Liver (tissue), 9 donors: ENCODE measurements around the gene HIPK2. TPM values are rescaled to one million over a fixed set of nuclear protein-coding genes. Genes with fewer than 3 reads are reported as not detected.
A peak's percentile ranks its signal among the peaks of the same experiment; 100 is the strongest.

Source experiments
- DNase-seq: peaks from one replicate; pipeline ENCODE4 v3.0.0-alpha.2; 2017; ENCODE audit warnings: low spot score
- H3K27ac ChIP-seq, 2 donors: one replicate each; pipeline ENCODE4 v1.7.0; 2013; ENCODE audit warnings: inconsistent platforms in 2 of 2, low read length in 2 of 2, control low read depth in 1 of 2, low read depth in 1 of 2, mild to moderate bottlenecking in 1 of 2
- H3K27me3 ChIP-seq, 4 donors: one replicate each; pipeline versions ENCODE4 v1.6.1 to v1.7.0; 2013; ENCODE audit warnings: low read length in 3 of 4, inconsistent platforms in 1 of 4, mild to moderate bottlenecking in 1 of 4, moderate library complexity in 1 of 4; ENCODE audit not compliant: control insufficient read depth in 4 of 4, insufficient read depth in 4 of 4
- H3K36me3 ChIP-seq, 4 donors: one replicate each; pipeline versions ENCODE4 v1.6.1 to v1.7.0; 2013; ENCODE audit warnings: low read length in 3 of 4, mild to moderate bottlenecking in 3 of 4, low read depth in 1 of 4, moderate library complexity in 1 of 4; ENCODE audit not compliant: control insufficient read depth in 4 of 4, insufficient read depth in 3 of 4
- H3K4me1 ChIP-seq, 4 donors: one replicate each; pipeline versions ENCODE4 v1.6.1 to v1.7.0; 2013; ENCODE audit warnings: low read length in 3 of 4, mild to moderate bottlenecking in 3 of 4, moderate library complexity in 1 of 4; ENCODE audit not compliant: control insufficient read depth in 4 of 4, insufficient read depth in 4 of 4
- H3K4me3 ChIP-seq, 3 donors: one replicate each; pipeline versions ENCODE4 v1.6.1 to v1.7.0; 2013; ENCODE audit warnings: low read length in 3 of 3, control low read depth in 1 of 3, low read depth in 1 of 3, mild to moderate bottlenecking in 1 of 3
- H3K9ac ChIP-seq, 2 donors: one replicate each; pipeline ENCODE4 v1.7.0; 2013; ENCODE audit warnings: low read length in 2 of 2, mild to moderate bottlenecking in 2 of 2, moderate library complexity in 2 of 2, control low read depth in 1 of 2, low read depth in 1 of 2
- H3K9me3 ChIP-seq, 4 donors: one replicate each; pipeline versions ENCODE4 v1.6.1 to v1.7.0; 2013; ENCODE audit warnings: low read length in 3 of 4; ENCODE audit not compliant: control insufficient read depth in 4 of 4
- EGR1 ChIP-seq, 2 donors: IDR thresholded peaks; 2 replicates each; pipeline ENCODE4 v1.6.1; 2016 to 2018; ENCODE audit warnings: antibody characterized with exemption in 2 of 2, low read depth in 2 of 2
- FOXA2 ChIP-seq: IDR thresholded peaks from 2 replicates; pipeline ENCODE4 v1.6.1; 2016; ENCODE audit warnings: antibody characterized with exemption
- GABPA ChIP-seq, 2 donors: IDR thresholded peaks in 1 of 2; conservative IDR thresholded peaks in 1 of 2; 2 replicates each; pipeline ENCODE4 v1.6.1; 2016; ENCODE audit warnings: antibody characterized with exemption in 2 of 2, mild to moderate bottlenecking in 1 of 2, moderate library complexity in 1 of 2
- HNF4A ChIP-seq, 2 donors: conservative IDR thresholded peaks; 2 replicates each; pipeline ENCODE4 v1.6.1; 2016; ENCODE audit warnings: antibody characterized with exemption in 2 of 2, mild to moderate bottlenecking in 2 of 2
- HNF4G ChIP-seq: IDR thresholded peaks from 2 replicates; pipeline ENCODE4 v1.6.1; 2016; ENCODE audit warnings: antibody characterized with exemption
- JUND ChIP-seq, 2 donors: IDR thresholded peaks; 2 replicates each; pipeline ENCODE4 v1.6.1; 2016; ENCODE audit warnings: antibody characterized with exemption in 2 of 2
- NR2F2 ChIP-seq: IDR thresholded peaks from 2 replicates; pipeline ENCODE4 v1.6.1; 2016; ENCODE audit warnings: antibody characterized with exemption
- RAD21 ChIP-seq, 2 donors: IDR thresholded peaks; 2 replicates each; pipeline ENCODE4 v1.6.1; 2016; ENCODE audit warnings: antibody characterized with exemption in 2 of 2, mild to moderate bottlenecking in 2 of 2
- RXRA ChIP-seq, 2 donors: IDR thresholded peaks; 2 replicates each; pipeline ENCODE4 v1.6.1; 2017 to 2018; ENCODE audit warnings: antibody characterized with exemption in 2 of 2, mild to moderate bottlenecking in 1 of 2
- SP1 ChIP-seq: IDR thresholded peaks from 2 replicates; pipeline ENCODE4 v1.6.1; 2018; ENCODE audit warnings: antibody characterized with exemption, mild to moderate bottlenecking
- TAF1 ChIP-seq: conservative IDR thresholded peaks from 2 replicates; pipeline ENCODE4 v1.6.1; 2016; ENCODE audit warnings: antibody characterized with exemption, mild to moderate bottlenecking
- YY1 ChIP-seq: IDR thresholded peaks from 2 replicates; pipeline ENCODE4 v1.6.1; 2016; ENCODE audit warnings: antibody characterized with exemption, mild to moderate bottlenecking
- WGBS: extraction: QIAGEN DNeasy Blood & Tissue Kit; methylation state at CpG from one replicate; pipeline ENCODE4 v1.1.7; 2013; 5-methylcytosine and 5-hydroxymethylcytosine counted together
- polyA plus RNA-seq, 2 donors: library from polyadenylated mRNA; stranded (reverse) in 1 of 2; unstranded in 1 of 2; fragments of 200-250 nt in 1 of 2; fragments of >200 nt in 1 of 2; fragmentation: Nextera tagmentation in 1 of 2; extraction: Ambion mirVana in 1 of 2; gene quantifications; one replicate each; pipeline versions ENCODE4 v1.2.1 to v1.2.3, GENCODE V29; 2013 to 2015
- total RNA-seq, 2 donors: library from RNA; depleted of rRNA; stranded (reverse); fragments of >200 nt; gene quantifications; one replicate each; pipeline ENCODE4 v1.2.3, GENCODE V29; 2014
- TF ChIP-seq, protein P1 (sequence below): IDR thresholded peaks from 2 replicates; pipeline ENCODE4 v1.6.1; 2016; ENCODE audit warnings: antibody characterized with exemption
- TF ChIP-seq, protein P2 (sequence below): IDR thresholded peaks from 2 replicates; pipeline ENCODE4 v1.6.1; 2016; ENCODE audit warnings: antibody characterized with exemption
- TF ChIP-seq, protein P3 (sequence below): IDR thresholded peaks from 2 replicates; pipeline ENCODE4 v1.6.1; 2016; ENCODE audit warnings: antibody characterized with exemption
- TF ChIP-seq, protein P4 (sequence below): IDR thresholded peaks from 2 replicates; pipeline ENCODE4 v1.6.1; 2016; ENCODE audit warnings: antibody characterized with exemption, mild to moderate bottlenecking
- TF ChIP-seq, protein P5 (sequence below): fragments of 150-350 bp; IDR thresholded peaks from 2 replicates; pipeline ENCODE4 v1.5.1; 2017; ENCODE audit warnings: improper control_type of control experiment, low read depth, low read length; ENCODE audit not compliant: missing input control
- donor health status: healthy.
- donor health status: healthy.
- donor health status: healthy.
- donor health status: healthy.
- donor health status: healthy.

HIPK2 gene
- total and polyA plus RNA-seq, 4 donors, result 13.1 to 48.8 (median 16.6) TPM

DNA sequence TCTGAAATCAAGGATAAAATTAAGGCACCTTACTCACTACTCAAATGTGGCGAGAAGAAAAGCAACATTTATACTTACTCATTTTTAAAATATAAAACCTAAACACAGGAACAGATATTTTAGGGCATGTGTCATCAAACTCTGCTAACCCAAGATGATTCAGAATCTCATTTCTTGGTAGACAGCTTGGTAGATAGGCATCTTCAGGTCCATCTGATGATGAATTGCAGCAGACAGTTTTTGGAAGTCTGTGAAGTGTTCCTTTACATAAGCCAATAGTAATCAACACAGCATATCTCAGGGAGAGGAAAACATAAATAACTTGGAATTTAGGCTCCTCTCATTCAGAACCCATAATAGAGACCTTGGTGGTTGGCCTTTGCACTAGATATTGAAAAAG lies 3.4 kb downstream of the HIPK2 start:
- H3K27ac ChIP-seq, result peak overlapping the region; percentile 90 to 95

More for the DNA sequence above, 3.4 kb downstream of the HIPK2 start:
- Histone ChIP-seq H3K9ac (no peak overlapping the region), H3K4me3 (no peak overlapping the region), H3K36me3 (peaks cover 0 to 5% (median under 1%) of the 10 kb centered on the region in 4 donors), H3K4me1 (peaks cover 6 to 70% (median 51%) of the 10 kb centered on the region in 4 donors), H3K9me3 (no peaks in the 10 kb centered on the region), H3K27me3 (no peaks in the 10 kb centered on the region)
- no peak for DNase-seq
- no peak for TF ChIP-seq NR2F2
- TF ChIP-seq YY1, result no peak
- no peak for TF ChIP-seq RAD21 (IDR thresholded peaks at IDR 0.05)
- TF ChIP-seq FOXA2, result no peak
- TF ChIP-seq, protein P1, sequence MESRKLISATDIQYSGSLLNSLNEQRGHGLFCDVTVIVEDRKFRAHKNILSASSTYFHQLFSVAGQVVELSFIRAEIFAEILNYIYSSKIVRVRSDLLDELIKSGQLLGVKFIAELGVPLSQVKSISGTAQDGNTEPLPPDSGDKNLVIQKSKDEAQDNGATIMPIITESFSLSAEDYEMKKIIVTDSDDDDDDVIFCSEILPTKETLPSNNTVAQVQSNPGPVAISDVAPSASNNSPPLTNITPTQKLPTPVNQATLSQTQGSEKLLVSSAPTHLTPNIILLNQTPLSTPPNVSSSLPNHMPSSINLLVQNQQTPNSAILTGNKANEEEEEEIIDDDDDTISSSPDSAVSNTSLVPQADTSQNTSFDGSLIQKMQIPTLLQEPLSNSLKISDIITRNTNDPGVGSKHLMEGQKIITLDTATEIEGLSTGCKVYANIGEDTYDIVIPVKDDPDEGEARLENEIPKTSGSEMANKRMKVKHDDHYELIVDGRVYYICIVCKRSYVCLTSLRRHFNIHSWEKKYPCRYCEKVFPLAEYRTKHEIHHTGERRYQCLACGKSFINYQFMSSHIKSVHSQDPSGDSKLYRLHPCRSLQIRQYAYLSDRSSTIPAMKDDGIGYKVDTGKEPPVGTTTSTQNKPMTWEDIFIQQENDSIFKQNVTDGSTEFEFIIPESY, result no peak
- TF ChIP-seq, protein P2, sequence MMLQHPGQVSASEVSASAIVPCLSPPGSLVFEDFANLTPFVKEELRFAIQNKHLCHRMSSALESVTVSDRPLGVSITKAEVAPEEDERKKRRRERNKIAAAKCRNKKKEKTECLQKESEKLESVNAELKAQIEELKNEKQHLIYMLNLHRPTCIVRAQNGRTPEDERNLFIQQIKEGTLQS, result no peak
- TF ChIP-seq TAF1, result no peak
- TF ChIP-seq, protein P3, sequence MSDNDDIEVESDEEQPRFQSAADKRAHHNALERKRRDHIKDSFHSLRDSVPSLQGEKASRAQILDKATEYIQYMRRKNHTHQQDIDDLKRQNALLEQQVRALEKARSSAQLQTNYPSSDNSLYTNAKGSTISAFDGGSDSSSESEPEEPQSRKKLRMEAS, result no peak
- no peak for TF ChIP-seq EGR1 (IDR thresholded peaks at IDR 0.05; ENCODE audit: low read depth in 2 of 2)
- TF ChIP-seq GABPA (IDR thresholded peaks at IDR 0.05 in 1 of 2, conservative IDR thresholded peaks at IDR 0.05 in 1 of 2), result no peak
- TF ChIP-seq HNF4G, result no peak
- TF ChIP-seq RXRA (IDR thresholded peaks at IDR 0.05), result no peak
- TF ChIP-seq SP1, result no peak
- TF ChIP-seq HNF4A (conservative IDR thresholded peaks at IDR 0.05), result no peak
- TF ChIP-seq, protein P4, sequence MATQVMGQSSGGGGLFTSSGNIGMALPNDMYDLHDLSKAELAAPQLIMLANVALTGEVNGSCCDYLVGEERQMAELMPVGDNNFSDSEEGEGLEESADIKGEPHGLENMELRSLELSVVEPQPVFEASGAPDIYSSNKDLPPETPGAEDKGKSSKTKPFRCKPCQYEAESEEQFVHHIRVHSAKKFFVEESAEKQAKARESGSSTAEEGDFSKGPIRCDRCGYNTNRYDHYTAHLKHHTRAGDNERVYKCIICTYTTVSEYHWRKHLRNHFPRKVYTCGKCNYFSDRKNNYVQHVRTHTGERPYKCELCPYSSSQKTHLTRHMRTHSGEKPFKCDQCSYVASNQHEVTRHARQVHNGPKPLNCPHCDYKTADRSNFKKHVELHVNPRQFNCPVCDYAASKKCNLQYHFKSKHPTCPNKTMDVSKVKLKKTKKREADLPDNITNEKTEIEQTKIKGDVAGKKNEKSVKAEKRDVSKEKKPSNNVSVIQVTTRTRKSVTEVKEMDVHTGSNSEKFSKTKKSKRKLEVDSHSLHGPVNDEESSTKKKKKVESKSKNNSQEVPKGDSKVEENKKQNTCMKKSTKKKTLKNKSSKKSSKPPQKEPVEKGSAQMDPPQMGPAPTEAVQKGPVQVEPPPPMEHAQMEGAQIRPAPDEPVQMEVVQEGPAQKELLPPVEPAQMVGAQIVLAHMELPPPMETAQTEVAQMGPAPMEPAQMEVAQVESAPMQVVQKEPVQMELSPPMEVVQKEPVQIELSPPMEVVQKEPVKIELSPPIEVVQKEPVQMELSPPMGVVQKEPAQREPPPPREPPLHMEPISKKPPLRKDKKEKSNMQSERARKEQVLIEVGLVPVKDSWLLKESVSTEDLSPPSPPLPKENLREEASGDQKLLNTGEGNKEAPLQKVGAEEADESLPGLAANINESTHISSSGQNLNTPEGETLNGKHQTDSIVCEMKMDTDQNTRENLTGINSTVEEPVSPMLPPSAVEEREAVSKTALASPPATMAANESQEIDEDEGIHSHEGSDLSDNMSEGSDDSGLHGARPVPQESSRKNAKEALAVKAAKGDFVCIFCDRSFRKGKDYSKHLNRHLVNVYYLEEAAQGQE, result no peak
- TF ChIP-seq, protein P5, sequence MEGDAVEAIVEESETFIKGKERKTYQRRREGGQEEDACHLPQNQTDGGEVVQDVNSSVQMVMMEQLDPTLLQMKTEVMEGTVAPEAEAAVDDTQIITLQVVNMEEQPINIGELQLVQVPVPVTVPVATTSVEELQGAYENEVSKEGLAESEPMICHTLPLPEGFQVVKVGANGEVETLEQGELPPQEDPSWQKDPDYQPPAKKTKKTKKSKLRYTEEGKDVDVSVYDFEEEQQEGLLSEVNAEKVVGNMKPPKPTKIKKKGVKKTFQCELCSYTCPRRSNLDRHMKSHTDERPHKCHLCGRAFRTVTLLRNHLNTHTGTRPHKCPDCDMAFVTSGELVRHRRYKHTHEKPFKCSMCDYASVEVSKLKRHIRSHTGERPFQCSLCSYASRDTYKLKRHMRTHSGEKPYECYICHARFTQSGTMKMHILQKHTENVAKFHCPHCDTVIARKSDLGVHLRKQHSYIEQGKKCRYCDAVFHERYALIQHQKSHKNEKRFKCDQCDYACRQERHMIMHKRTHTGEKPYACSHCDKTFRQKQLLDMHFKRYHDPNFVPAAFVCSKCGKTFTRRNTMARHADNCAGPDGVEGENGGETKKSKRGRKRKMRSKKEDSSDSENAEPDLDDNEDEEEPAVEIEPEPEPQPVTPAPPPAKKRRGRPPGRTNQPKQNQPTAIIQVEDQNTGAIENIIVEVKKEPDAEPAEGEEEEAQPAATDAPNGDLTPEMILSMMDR, result no peak
- TF ChIP-seq JUND (IDR thresholded peaks at IDR 0.05), result no peak
- 92% methylated on average over 1 of the region's 1 CpG for WGBS
